ENCODE data around the gene NNT.

NNT gene

GRCh38 chr5:43623048-43623680, 20.2 kb downstream of the NNT start:
- DNase-seq (ENCODE audit: low read depth in 2 of 2), result no peak

GRCh38 chr5:43627028-43627427, 24.0 kb downstream of the NNT start:
- DNase-seq (ENCODE audit: low read depth in 2 of 2), result no peak

- peak; percentile 3 to 17 for DNase-seq (ENCODE audit: low read depth in 2 of 2)
Measured at GRCh38 chr5:43631182-43631910, 28.4 kb downstream of the NNT start.

- no peak for DNase-seq (ENCODE audit: low read depth in 2 of 2)
Measured at GRCh38 chr5:43634621-43635020, 31.6 kb downstream of the NNT start.

- DNase-seq (ENCODE audit: low read depth in 2 of 2), result no peak
Measured at GRCh38 chr5:43635374-43635773, 32.4 kb downstream of the NNT start.

- DNase-seq (ENCODE audit: low read depth in 2 of 2), result no peak
Measured at GRCh38 chr5:43636076-43636475, 33.1 kb downstream of the NNT start.

GRCh38 chr5:43637416-43637815, 34.4 kb downstream of the NNT start:
- DNase-seq (ENCODE audit: low read depth in 2 of 2), result no peak

- no peak for DNase-seq (ENCODE audit: low read depth in 2 of 2)
Measured at GRCh38 chr5:43638107-43638506, 35.1 kb downstream of the NNT start.

GRCh38 chr5:43638546-43638945, 35.6 kb downstream of the NNT start:
- no peak for DNase-seq (ENCODE audit: low read depth in 2 of 2)

GRCh38 chr5:43639566-43639965, 36.6 kb downstream of the NNT start:
- DNase-seq (ENCODE audit: low read depth in 2 of 2), result no peak

- no peak for DNase-seq (ENCODE audit: low read depth in 2 of 2)
Measured at GRCh38 chr5:43642428-43642827, 39.4 kb downstream of the NNT start.

GRCh38 chr5:43643327-43643726, 40.3 kb downstream of the NNT start:
- no peak for DNase-seq (ENCODE audit: low read depth in 2 of 2)

GRCh38 chr5:43643750-43644149, 40.8 kb downstream of the NNT start:
- DNase-seq (ENCODE audit: low read depth in 2 of 2), result no peak

GRCh38 chr5:43646992-43647391, 44.0 kb downstream of the NNT start:
- DNase-seq (ENCODE audit: low read depth in 2 of 2), result no peak

- no peak for DNase-seq (ENCODE audit: low read depth in 2 of 2)
Measured at GRCh38 chr5:43647789-43648188, 44.8 kb downstream of the NNT start.

- no peak for DNase-seq (ENCODE audit: low read depth in 2 of 2)
Measured at GRCh38 chr5:43648499-43649124, 45.6 kb downstream of the NNT start.

- DNase-seq (ENCODE audit: low read depth in 2 of 2), result no peak
Measured at GRCh38 chr5:43649256-43649655, 46.3 kb downstream of the NNT start.

- DNase-seq (ENCODE audit: low read depth in 2 of 2), result no peak
Measured at GRCh38 chr5:43652537-43653302, 49.7 kb downstream of the NNT start.

- no peak for DNase-seq (ENCODE audit: low read depth in 2 of 2)
Measured at GRCh38 chr5:43658509-43658908, 55.5 kb downstream of the NNT start.

- DNase-seq (ENCODE audit: low read depth in 2 of 2), result no peak
Measured at GRCh38 chr5:43659075-43659474, 56.1 kb downstream of the NNT start.

- DNase-seq (ENCODE audit: low read depth in 2 of 2), result peak in 1 of 2 donors; percentile 1
Measured at GRCh38 chr5:43661102-43661501, 58.1 kb downstream of the NNT start.

- no peak for DNase-seq (ENCODE audit: low read depth in 2 of 2)
Measured at GRCh38 chr5:43663916-43664315, 60.9 kb downstream of the NNT start.

All from stimulated activated CD4-positive, alpha-beta T cell treated with anti-CD3 and anti-CD28 coated beads, Interleukin-1b, Interleukin-23, amount 100 ng/mL, for 4 hours (primary cell).